DOHH2 (cell line): ENCODE results near the gene SFTA2.
"Not testable (repeated sequence)": the region's sequence is repeated elsewhere in the genome, so short reads cannot be mapped to it uniquely, and the experiment has no call there.

Source experiments
- H3F3A ChIP-seq: fragments of 200-600 bp; sonication (generic), shearing (Covaris generic); 2 replicates; pipeline ENCODE4 v1.6.0; 2016; ENCODE audit warnings: antibody characterized with exemption, mild to moderate bottlenecking; ENCODE audit not compliant: control insufficient read depth, insufficient read depth
- H3K27ac ChIP-seq: fragments of 200-600 bp; sonication (generic); 2 replicates; pipeline ENCODE4 v1.5.1; 2014; ENCODE audit warnings: low read depth, mild to moderate bottlenecking, low read length, moderate library complexity
- H3K27me3 ChIP-seq: fragments of 200-600 bp; sonication (generic); 2 replicates; pipeline ENCODE4 v1.6.1; 2014; ENCODE audit warnings: mild to moderate bottlenecking, low read length, mixed read lengths; ENCODE audit not compliant: control insufficient read depth
- H3K36me3 ChIP-seq: fragments of 200-600 bp; sonication (generic); 2 replicates; pipeline ENCODE4 v1.6.1; 2014; ENCODE audit warnings: mild to moderate bottlenecking, low read length, moderate library complexity, mixed read lengths; ENCODE audit not compliant: control insufficient read depth
- H3K4me1 ChIP-seq: fragments of 200-600 bp; sonication (generic); 2 replicates; pipeline ENCODE4 v1.6.1; 2014; ENCODE audit warnings: mild to moderate bottlenecking, low read length, mixed read lengths; ENCODE audit not compliant: control insufficient read depth
- H3K4me2 ChIP-seq: fragments of 200-600 bp; sonication (generic); 2 replicates; pipeline ENCODE4 v1.6.0; 2014; ENCODE audit warnings: mild to moderate bottlenecking, low read length, moderate library complexity
- H3K4me3 ChIP-seq: fragments of 200-600 bp; sonication (generic); 2 replicates; pipeline ENCODE4 v1.5.1; 2014; ENCODE audit warnings: mild to moderate bottlenecking, low read length, mixed read lengths
- H3K79me2 ChIP-seq: fragments of 200-600 bp; sonication (generic); 2 replicates; pipeline ENCODE4 v1.6.1; 2014; ENCODE audit warnings: mild to moderate bottlenecking, low read length, mixed read lengths; ENCODE audit not compliant: control insufficient read depth
- H3K9me2 ChIP-seq: fragments of 200-600 bp; sonication (generic); replicated peaks from 2 replicates; pipeline ENCODE4 v1.6.1; 2014; ENCODE audit warnings: mild to moderate bottlenecking, low read length, mixed read lengths; ENCODE audit not compliant: control insufficient read depth
- H3K9me3 ChIP-seq: fragments of 200-600 bp; sonication (generic); 2 replicates; pipeline ENCODE4 v1.6.1; 2014; ENCODE audit warnings: antibody characterized with exemption, low read length, mixed read lengths; ENCODE audit not compliant: control insufficient read depth, insufficient read depth
- H4K20me1 ChIP-seq: fragments of 200-600 bp; sonication (generic); 2 replicates; pipeline ENCODE4 v1.6.0; 2014; ENCODE audit warnings: low read depth, mild to moderate bottlenecking, antibody characterized with exemption, low read length, moderate library complexity; ENCODE audit not compliant: control insufficient read depth, insufficient read depth
- CTCF ChIP-seq: fragments of 200-600 bp; sonication (generic); IDR thresholded peaks from one replicate; pipeline ENCODE4 v1.5.1; 2014; ENCODE audit warnings: antibody characterized with exemption, mild to moderate bottlenecking, low read depth, low read length; ENCODE audit not compliant: poor library complexity, severe bottlenecking
- EZH2phosphoT487 ChIP-seq: fragments of 200-600 bp; sonication (generic); IDR thresholded peaks from 2 replicates; pipeline ENCODE4 v1.6.1; 2017; ENCODE audit warnings: borderline replicate concordance, mild to moderate bottlenecking, antibody characterized with exemption, low read length, moderate library complexity, mixed read lengths

Gene SFTA2

GRCh38 chr6:30928677-30929076 lies 3.3 kb downstream of the SFTA2 start:
- no peak overlapping the region for H3K4me3 ChIP-seq
- H3K4me1 ChIP-seq: no peaks in the 10 kb centered on the region
- peaks cover 24% of the 10 kb centered on the region for H3K36me3 ChIP-seq
- no peak overlapping the region for H3K4me2 ChIP-seq
- H3K27me3 ChIP-seq: no peaks in the 10 kb centered on the region
- no peaks in the 10 kb centered on the region for H3K9me3 ChIP-seq
- H3K27ac ChIP-seq: no peak overlapping the region
- TF ChIP-seq EZH2phosphoT487 (no peak), CTCF (no peak)
- no peaks in the 10 kb centered on the region for H4K20me1 ChIP-seq
- H3F3A ChIP-seq: no peaks in the 10 kb centered on the region
- no peaks in the 10 kb centered on the region for H3K79me2 ChIP-seq
- no peaks in the 10 kb centered on the region for H3K9me2 ChIP-seq

GRCh38 chr6:30927080-30927479 lies 4.9 kb downstream of the SFTA2 start:
- H3K79me2 ChIP-seq, H3K4me1 ChIP-seq, H3K9me2 ChIP-seq, H3K9me3 ChIP-seq, H4K20me1 ChIP-seq, H3K27ac ChIP-seq, H3K4me3 ChIP-seq, H3K4me2 ChIP-seq, H3K27me3 ChIP-seq, H3F3A ChIP-seq: not testable (repeated sequence)
- peaks cover 39% of the 10 kb centered on the region for H3K36me3 ChIP-seq

DNA sequence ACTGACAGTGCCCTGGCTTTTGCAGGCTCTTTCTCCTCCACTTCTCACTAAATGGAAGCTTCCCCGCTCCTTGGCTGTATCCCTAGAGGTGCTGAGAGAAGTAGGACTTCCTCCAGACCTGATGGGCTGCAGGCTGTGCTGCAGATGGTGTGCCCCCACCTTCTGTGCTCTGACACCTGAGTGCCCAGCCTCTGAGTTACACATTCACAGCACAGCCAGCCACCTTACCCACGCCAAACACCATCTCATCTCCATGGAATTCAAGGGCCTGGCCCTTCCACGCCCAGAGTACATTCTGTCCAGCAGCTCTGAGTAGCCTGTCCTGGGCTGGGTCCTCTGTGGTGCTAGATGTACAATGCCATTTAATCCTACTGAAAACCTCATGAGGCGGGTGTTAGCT lies 5.3 kb downstream of the SFTA2 start:
- H3K4me3 ChIP-seq: no peak overlapping the region
- H3K9me2 ChIP-seq: no peaks in the 10 kb centered on the region
- no peak overlapping the region for H3K4me2 ChIP-seq
- H3K36me3 ChIP-seq: peaks cover 43% of the 10 kb centered on the region
- no peaks in the 10 kb centered on the region for H3F3A ChIP-seq
- H3K4me1 ChIP-seq: no peaks in the 10 kb centered on the region
- no peaks in the 10 kb centered on the region for H4K20me1 ChIP-seq
- no peaks in the 10 kb centered on the region for H3K79me2 ChIP-seq
- TF ChIP-seq CTCF: no peak
- no peak for TF ChIP-seq EZH2phosphoT487
- H3K27me3 ChIP-seq: no peaks in the 10 kb centered on the region
- no peaks in the 10 kb centered on the region for H3K9me3 ChIP-seq
- H3K27ac ChIP-seq: no peak overlapping the region

- H3K27me3 ChIP-seq, H3K9me3 ChIP-seq, H4K20me1 ChIP-seq, H3K79me2 ChIP-seq, H3F3A ChIP-seq, H3K4me2 ChIP-seq, H3K27ac ChIP-seq, H3K4me1 ChIP-seq, H3K9me2 ChIP-seq, H3K4me3 ChIP-seq: not testable (repeated sequence)
- peaks cover 65% of the 10 kb centered on the region for H3K36me3 ChIP-seq
These were observed 7.8 kb downstream of the SFTA2 start for GRCh38 chr6:30924040-30924627.
